GM12878 (cell line): ENCODE results near the gene ARHGAP9. TPM values are rescaled to one million over a fixed set of nuclear protein-coding genes. Genes with fewer than 3 reads are reported as not detected.

ENCODE experiments used
- CHD2 ChIP-seq: IDR thresholded peaks from 2 replicates; pipeline ENCODE4 v1.6.1; 2011; ENCODE audit warnings: low read depth, low read length, improper control_type of control experiment, borderline replicate concordance
- CREB1 ChIP-seq: IDR thresholded peaks from 2 replicates; pipeline ENCODE4 v1.6.1; 2012; ENCODE audit warnings: low read depth, mild to moderate bottlenecking, inconsistent platforms
- DPF2 ChIP-seq: fragments of 450-650 bp; IDR thresholded peaks from 2 replicates; pipeline ENCODE4 v1.6.1; 2017; ENCODE audit warnings: mild to moderate bottlenecking
- E2F8 ChIP-seq: fragments of 450-650 bp; IDR thresholded peaks from 2 replicates; pipeline ENCODE4 v1.6.1; 2018; ENCODE audit warnings: mild to moderate bottlenecking, low read depth, moderate library complexity; ENCODE audit not compliant: partially characterized antibody
- FOS ChIP-seq: IDR thresholded peaks from 3 replicates; pipeline ENCODE4 v1.6.1; 2011; ENCODE audit warnings: borderline replicate concordance; ENCODE audit not compliant: insufficient read length; ENCODE audit errors: extremely low read depth
- HCFC1 ChIP-seq: fragments of 150-350 bp; IDR thresholded peaks from 2 replicates; pipeline ENCODE4 v1.6.1; 2014; ENCODE audit warnings: low read length
- IKZF2 ChIP-seq, 2 experiments: fragments of 450-650 bp; IDR thresholded peaks; 2 replicates each; pipeline ENCODE4 v1.6.1; 2017; ENCODE audit warnings: mild to moderate bottlenecking in 2 of 2, moderate library complexity in 2 of 2
- MYC ChIP-seq: IDR thresholded peaks from 2 replicates; pipeline ENCODE4 v1.6.1; 2011; ENCODE audit warnings: mild to moderate bottlenecking, low read length, moderate library complexity, inconsistent platforms; ENCODE audit not compliant: insufficient read depth, insufficient replicate concordance, insufficient read length, severe bottlenecking
- NR2F1 ChIP-seq: fragments of 450-650 bp; conservative IDR thresholded peaks from 2 replicates; pipeline ENCODE4 v1.6.1; 2017; ENCODE audit warnings: mild to moderate bottlenecking
- RUNX3 ChIP-seq: IDR thresholded peaks from 2 replicates; pipeline ENCODE4 v1.6.1; 2012; ENCODE audit warnings: low read length, inconsistent platforms
- SIN3A ChIP-seq: IDR thresholded peaks from 2 replicates; pipeline ENCODE4 v1.6.1; 2012; ENCODE audit warnings: low read depth, low read length, improper control_type of control experiment
- TCF12 ChIP-seq: IDR thresholded peaks from 2 replicates; pipeline ENCODE4 v1.6.1; 2011; ENCODE audit warnings: low read depth, mild to moderate bottlenecking, low read length
- ZNF687 ChIP-seq: fragments of 450-650 bp; IDR thresholded peaks from 2 replicates; pipeline ENCODE4 v1.6.1; 2017; ENCODE audit warnings: mild to moderate bottlenecking, moderate library complexity
- polyA plus RNA-seq, 11 experiments: library from polyadenylated mRNA; depleted of rRNA in 4 of 11; unstranded in 6 of 11; stranded (reverse) in 5 of 11; fragments of >200 nt; fragmentation: Nextera tagmentation in 4 of 11; fragmentation: Illumina TruSeq in 1 of 11; extraction: Ambion mirVana in 4 of 11; extraction: Trizol in 1 of 11; gene quantifications; 1 replicate in 1 of 11; 2 replicates in 10 of 11; pipeline versions ENCODE4 v1.2.1 to v1.2.3, GENCODE V29; 2011 to 2016; ENCODE audit warnings: inconsistent platforms in 2 of 11, missing spikeins in 2 of 11, low read depth in 1 of 11
- total RNA-seq, 4 experiments: library from RNA; depleted of rRNA in 3 of 4; stranded (reverse); fragments of >200 nt in 3 of 4; fragmentation: Illumina TruSeq in 1 of 4; extraction: Trizol in 1 of 4; gene quantifications; 2 replicates each; pipeline versions ENCODE4 v1.2.1 to v1.2.3, GENCODE V29; 2013 to 2021
- TF ChIP-seq, protein P1 (sequence below): fragments of 450-650 bp; conservative IDR thresholded peaks from 2 replicates; pipeline ENCODE4 v1.6.1; 2017; ENCODE audit warnings: mild to moderate bottlenecking, moderate library complexity
- TF ChIP-seq, protein P2 (sequence below): fragments of 450-650 bp; formaldehyde crosslinking; IDR thresholded peaks from 2 replicates; pipeline ENCODE4 v1.4.0; 2020; ENCODE audit warnings: mild to moderate bottlenecking, moderate library complexity
- TF ChIP-seq, protein P3 (sequence below): fragments of 450-650 bp; IDR thresholded peaks from 2 replicates; pipeline ENCODE4 v1.6.1; 2014; ENCODE audit warnings: mild to moderate bottlenecking

ARHGAP9 gene
- total and polyA plus RNA-seq, 10 of the 15 experiments (the other 5 are each of a cell fraction or from before 2014, with no cell fraction given): 19.5 to 102 (median 76.8) TPM

GRCh38 chr12:57462251-57462911 lies 17.3 kb downstream of the ARHGAP9 start (continued):
- TF ChIP-seq DPF2 (peak; percentile 14; the same call in 1 of the 2 replicates), NR2F1 (no peak; the same call in 1 of the 2 replicates), CREB1 (peak; percentile 82), IKZF2 (IDR thresholded peaks at IDR 0.05) (peak; percentile 69 to 70; a peak in 3 of 4 replicates), E2F8 (peak; percentile 49), TCF12 (peak; percentile 93), MYC (no peak), CHD2 (peak; percentile 63; the same call in 1 of the 2 replicates), FOS (no peak), ZNF687 (no peak), HCFC1 (no peak), RUNX3 (no peak; the same call in 1 of the 2 replicates), SIN3A (no peak)
- TF ChIP-seq, protein P1, sequence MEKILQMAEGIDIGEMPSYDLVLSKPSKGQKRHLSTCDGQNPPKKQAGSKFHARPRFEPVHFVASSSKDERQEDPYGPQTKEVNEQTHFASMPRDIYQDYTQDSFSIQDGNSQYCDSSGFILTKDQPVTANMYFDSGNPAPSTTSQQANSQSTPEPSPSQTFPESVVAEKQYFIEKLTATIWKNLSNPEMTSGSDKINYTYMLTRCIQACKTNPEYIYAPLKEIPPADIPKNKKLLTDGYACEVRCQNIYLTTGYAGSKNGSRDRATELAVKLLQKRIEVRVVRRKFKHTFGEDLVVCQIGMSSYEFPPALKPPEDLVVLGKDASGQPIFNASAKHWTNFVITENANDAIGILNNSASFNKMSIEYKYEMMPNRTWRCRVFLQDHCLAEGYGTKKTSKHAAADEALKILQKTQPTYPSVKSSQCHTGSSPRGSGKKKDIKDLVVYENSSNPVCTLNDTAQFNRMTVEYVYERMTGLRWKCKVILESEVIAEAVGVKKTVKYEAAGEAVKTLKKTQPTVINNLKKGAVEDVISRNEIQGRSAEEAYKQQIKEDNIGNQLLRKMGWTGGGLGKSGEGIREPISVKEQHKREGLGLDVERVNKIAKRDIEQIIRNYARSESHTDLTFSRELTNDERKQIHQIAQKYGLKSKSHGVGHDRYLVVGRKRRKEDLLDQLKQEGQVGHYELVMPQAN: no peak
- TF ChIP-seq, protein P2, sequence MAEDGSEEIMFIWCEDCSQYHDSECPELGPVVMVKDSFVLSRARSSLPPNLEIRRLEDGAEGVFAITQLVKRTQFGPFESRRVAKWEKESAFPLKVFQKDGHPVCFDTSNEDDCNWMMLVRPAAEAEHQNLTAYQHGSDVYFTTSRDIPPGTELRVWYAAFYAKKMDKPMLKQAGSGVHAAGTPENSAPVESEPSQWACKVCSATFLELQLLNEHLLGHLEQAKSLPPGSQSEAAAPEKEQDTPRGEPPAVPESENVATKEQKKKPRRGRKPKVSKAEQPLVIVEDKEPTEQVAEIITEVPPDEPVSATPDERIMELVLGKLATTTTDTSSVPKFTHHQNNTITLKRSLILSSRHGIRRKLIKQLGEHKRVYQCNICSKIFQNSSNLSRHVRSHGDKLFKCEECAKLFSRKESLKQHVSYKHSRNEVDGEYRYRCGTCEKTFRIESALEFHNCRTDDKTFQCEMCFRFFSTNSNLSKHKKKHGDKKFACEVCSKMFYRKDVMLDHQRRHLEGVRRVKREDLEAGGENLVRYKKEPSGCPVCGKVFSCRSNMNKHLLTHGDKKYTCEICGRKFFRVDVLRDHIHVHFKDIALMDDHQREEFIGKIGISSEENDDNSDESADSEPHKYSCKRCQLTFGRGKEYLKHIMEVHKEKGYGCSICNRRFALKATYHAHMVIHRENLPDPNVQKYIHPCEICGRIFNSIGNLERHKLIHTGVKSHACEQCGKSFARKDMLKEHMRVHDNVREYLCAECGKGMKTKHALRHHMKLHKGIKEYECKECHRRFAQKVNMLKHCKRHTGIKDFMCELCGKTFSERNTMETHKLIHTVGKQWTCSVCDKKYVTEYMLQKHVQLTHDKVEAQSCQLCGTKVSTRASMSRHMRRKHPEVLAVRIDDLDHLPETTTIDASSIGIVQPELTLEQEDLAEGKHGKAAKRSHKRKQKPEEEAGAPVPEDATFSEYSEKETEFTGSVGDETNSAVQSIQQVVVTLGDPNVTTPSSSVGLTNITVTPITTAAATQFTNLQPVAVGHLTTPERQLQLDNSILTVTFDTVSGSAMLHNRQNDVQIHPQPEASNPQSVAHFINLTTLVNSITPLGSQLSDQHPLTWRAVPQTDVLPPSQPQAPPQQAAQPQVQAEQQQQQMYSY (CRISPR knock-in tag): no peak
- TF ChIP-seq, protein P3, sequence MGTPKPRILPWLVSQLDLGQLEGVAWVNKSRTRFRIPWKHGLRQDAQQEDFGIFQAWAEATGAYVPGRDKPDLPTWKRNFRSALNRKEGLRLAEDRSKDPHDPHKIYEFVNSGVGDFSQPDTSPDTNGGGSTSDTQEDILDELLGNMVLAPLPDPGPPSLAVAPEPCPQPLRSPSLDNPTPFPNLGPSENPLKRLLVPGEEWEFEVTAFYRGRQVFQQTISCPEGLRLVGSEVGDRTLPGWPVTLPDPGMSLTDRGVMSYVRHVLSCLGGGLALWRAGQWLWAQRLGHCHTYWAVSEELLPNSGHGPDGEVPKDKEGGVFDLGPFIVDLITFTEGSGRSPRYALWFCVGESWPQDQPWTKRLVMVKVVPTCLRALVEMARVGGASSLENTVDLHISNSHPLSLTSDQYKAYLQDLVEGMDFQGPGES: no peak
